ENCODE data around the gene HOXA5. TPM values are rescaled to one million over a fixed set of nuclear protein-coding genes. Genes with fewer than 3 reads are reported as not detected.

HOXA5 gene
- total RNA-seq, 1 donor from 2014 or later, result not detected

GRCh38 chr7:27174874-27175625 lies 31.6 kb upstream of the HOXA5 start:
- H3K27me3 Mint-ChIP-seq (ENCODE audit: unreplicated experiment), result peaks cover 85% of the 10 kb centered on the region
- no peak overlapping the region for H3K27ac Mint-ChIP-seq (ENCODE audit: unreplicated experiment)
- TF ChIP-seq CTCF (IDR thresholded peaks at IDR 0.05), result no peak
- no peak for DNase-seq (ENCODE audit: extremely low spot score, unreplicated experiment)
- no peaks in the 10 kb centered on the region for H3K36me3 Mint-ChIP-seq (ENCODE audit: unreplicated experiment)
- H3K9me3 Mint-ChIP-seq (ENCODE audit: unreplicated experiment), result no peaks in the 10 kb centered on the region
- peaks cover 13% of the 10 kb centered on the region for H3K4me1 Mint-ChIP-seq (ENCODE audit: unreplicated experiment)
- peak overlapping the region; percentile 32 for H3K4me3 Mint-ChIP-seq (ENCODE audit: unreplicated experiment)

GRCh38 chr7:27173956-27174873 lies 30.7 kb upstream of the HOXA5 start, which contains the start of gene HOXA10:
HOXA10 (minus strand) TSS chr7:27174320; CDS start chr7:27174306, 14 bp downstream.
- Mint-ChIP-seq H3K9me3 (ENCODE audit: unreplicated experiment) (no peaks in the 10 kb centered on the region), H3K27ac (ENCODE audit: unreplicated experiment) (no peak within 1 kb of the TSS), H3K4me3 (ENCODE audit: unreplicated experiment) (peak within 1 kb of the TSS; percentile 57), H3K4me1 (ENCODE audit: unreplicated experiment) (peaks cover 10% of the 10 kb centered on the region), H3K36me3 (ENCODE audit: unreplicated experiment) (no peaks in the 10 kb centered on the region), H3K27me3 (ENCODE audit: unreplicated experiment) (peaks cover 78% of the 10 kb centered on the region)
- TF ChIP-seq CTCF (IDR thresholded peaks at IDR 0.05), result no peak
- no peak for DNase-seq (ENCODE audit: extremely low spot score, unreplicated experiment)

- Mint-ChIP-seq H3K27ac (ENCODE audit: unreplicated experiment) (no peak overlapping the region), H3K36me3 (ENCODE audit: unreplicated experiment) (peaks cover 2% of the 10 kb centered on the region), H3K27me3 (ENCODE audit: unreplicated experiment) (peaks cover 78% of the 10 kb centered on the region), H3K4me1 (ENCODE audit: unreplicated experiment) (peaks cover 13% of the 10 kb centered on the region), H3K4me3 (ENCODE audit: unreplicated experiment) (no peak overlapping the region), H3K9me3 (ENCODE audit: unreplicated experiment) (no peaks in the 10 kb centered on the region)
- DNase-seq (ENCODE audit: extremely low spot score, unreplicated experiment), result no peak
- TF ChIP-seq CTCF (IDR thresholded peaks at IDR 0.05), result no peak
Measured at GRCh38 chr7:27173511-27173955, 30.1 kb upstream of the HOXA5 start.

- H3K36me3 Mint-ChIP-seq (ENCODE audit: unreplicated experiment), result peaks cover 2% of the 10 kb centered on the region
- peaks cover 13% of the 10 kb centered on the region for H3K4me1 Mint-ChIP-seq (ENCODE audit: unreplicated experiment)
- DNase-seq (ENCODE audit: extremely low spot score, unreplicated experiment), result no peak
- peak overlapping the region; percentile 57 for H3K4me3 Mint-ChIP-seq (ENCODE audit: unreplicated experiment)
- peaks cover 78% of the 10 kb centered on the region for H3K27me3 Mint-ChIP-seq (ENCODE audit: unreplicated experiment)
- no peaks in the 10 kb centered on the region for H3K9me3 Mint-ChIP-seq (ENCODE audit: unreplicated experiment)
- no peak for TF ChIP-seq CTCF (IDR thresholded peaks at IDR 0.05)
- no peak overlapping the region for H3K27ac Mint-ChIP-seq (ENCODE audit: unreplicated experiment)
Measured at GRCh38 chr7:27172823-27173510, 29.5 kb upstream of the HOXA5 start.
